ENCODE measurements around the gene FXYD5.
"Not testable (repeated sequence)": the region's sequence is repeated elsewhere in the genome, so short reads cannot be mapped to it uniquely, and the experiment has no call there.

FXYD5 gene

DNA sequence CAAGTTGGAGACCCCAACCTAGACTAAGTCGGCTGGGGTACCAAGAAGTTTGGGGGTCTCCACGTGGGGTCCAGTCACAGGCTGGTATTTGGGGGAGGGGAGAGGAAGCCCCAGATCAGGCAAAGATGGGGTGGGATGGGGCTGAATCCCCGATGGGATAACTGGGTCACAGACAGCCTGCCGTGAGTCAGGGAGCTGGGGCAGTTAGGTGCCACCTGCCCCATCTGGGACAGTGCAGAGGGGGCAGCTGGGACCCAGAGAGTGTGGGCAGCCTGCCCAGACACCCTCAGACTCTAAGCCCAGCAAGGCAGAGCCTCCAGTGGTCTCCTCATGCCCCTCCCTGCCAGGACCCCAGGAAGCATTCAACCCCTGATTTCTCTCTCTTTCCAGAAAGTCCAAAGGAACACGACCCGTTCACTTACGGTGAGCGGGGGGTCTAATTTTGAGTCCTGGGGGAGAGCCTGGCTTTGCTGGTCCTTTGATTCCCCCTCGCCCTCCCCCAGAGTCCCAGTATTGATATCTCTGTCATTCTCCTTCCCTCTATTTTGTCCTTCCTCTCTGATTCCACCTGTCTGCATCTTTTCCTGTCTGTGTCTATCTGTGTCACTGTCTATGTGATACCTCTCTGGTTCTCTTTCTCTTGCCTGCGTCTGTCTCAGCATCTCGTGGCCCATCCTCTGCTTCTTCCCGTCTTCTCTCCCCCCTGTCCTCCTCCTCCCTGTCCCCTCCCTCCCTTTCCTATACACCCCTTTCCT, 14.2 kb upstream of the FXYD5 start:
- DNase-seq = no peak

DNA sequence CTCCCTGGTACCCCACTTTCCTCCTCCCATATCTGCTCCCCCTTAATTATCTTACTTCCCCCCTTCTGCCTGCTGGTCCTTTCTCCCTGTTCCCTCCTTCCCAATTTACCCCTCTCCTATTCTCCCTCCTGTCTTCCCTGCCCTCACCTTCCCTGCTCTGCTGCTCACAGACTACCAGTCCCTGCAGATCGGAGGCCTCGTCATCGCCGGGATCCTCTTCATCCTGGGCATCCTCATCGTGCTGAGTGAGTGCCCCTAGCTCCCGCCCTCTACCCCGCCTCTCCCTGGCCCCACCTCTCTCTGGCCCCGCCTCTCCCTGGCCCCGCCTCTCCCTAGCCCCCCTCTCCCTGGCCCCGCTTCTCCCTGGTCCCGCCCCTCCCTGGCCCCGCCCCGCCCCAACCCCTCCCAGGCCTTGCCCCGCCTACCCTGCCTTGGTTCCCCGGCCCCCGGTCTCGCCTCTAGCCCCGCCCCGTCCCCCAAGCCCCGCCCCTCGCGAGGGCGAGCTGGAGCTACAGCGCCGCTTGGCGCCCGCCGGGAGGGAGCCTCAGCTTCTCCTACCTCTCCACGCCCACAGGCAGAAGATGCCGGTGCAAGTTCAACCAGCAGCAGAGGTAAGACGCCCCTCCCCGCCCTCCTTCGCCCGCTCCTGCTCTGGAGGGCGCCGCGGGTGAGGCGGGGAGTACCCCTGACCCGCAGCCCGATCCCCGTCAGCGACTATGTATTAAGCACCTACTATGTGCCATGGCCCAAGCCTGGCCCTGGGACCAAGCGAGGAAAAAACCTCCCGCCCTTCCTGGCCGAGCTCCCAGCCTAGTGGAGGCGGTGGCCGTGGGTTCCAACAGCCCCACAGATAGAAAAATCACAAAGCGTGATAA, 13.3 kb upstream of the FXYD5 start:
- peak; percentile 92 for DNase-seq

DNA sequence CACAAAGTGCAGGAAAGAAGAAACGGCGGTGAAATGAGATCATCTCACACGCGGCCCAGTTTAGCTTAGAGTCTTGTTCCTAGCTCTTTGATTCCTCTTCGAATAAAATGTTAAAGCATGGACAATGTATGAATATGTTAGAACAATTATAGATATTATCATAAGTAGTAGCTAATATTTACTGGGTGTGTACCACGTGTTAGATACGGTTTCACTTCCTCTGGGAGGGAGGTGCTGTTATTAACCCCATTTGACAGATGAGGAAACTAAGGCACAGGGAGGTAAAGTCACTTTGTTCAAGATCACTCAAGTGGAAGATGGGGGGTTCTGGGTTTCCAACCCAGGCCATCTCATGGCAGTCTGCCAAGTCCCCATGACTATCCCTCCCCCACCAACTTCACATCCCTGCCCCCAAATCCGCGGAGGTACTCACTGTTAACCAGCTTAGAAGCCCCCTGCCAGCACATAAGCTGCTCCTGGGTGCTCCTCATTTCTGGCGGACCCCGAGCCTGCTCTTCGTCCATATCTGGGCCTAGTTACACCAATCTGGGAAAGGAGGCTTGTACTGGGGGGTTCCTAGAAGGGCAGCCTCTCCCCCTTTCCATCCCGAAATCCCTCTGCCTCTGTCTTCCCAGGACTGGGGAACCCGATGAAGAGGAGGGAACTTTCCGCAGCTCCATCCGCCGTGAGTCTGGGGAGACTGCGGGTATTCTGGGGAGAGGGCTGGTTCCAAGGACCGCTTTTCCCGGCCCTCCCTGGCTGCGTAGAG, 12.5 kb upstream of the FXYD5 start:
- no peak for DNase-seq

- DNase-seq = peak; percentile 35
Observed at GRCh38 chr19:35142606-35143230, 11.8 kb upstream of the FXYD5 start.

DNA sequence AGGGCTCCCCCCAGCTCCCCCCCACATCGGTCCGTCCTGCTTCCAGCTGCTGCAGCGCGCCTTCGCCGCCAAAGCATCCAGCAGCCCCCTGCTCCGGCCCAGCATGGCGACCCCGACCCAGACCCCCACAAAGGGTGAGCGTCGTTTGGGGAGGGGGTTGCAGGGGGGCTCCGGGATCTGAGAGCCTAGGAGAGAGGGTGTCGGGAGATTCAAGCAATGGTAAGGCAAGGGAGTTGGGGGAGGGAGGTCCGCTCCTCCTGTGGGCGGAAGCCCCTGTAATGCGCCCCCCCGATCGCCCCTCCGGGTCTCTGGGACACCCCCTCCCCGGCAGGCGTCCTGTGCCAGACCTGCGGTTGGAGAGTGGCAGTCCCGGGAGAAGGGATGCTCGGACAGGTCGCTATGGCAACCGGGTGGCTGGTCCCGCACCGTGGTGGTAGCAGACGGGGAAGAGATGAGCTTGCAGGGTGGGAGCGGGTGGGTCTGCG, 11.3 kb upstream of the FXYD5 start, which contains the start of gene FXYD7:
FXYD7 (plus strand) TSS at position 25 of the 485 bp plus-strand sequence; CDS start at position 104, 79 bp downstream.
- DNase-seq = no peak

- DNase-seq = no peak
Observed at GRCh38 chr19:35143818-35144217, 10.7 kb upstream of the FXYD5 start.

GRCh38 chr19:35144259-35144599, 10.3 kb upstream of the FXYD5 start:
- DNase-seq = no peak

- DNase-seq = no peak
Observed at GRCh38 chr19:35144600-35145436, 9.7 kb upstream of the FXYD5 start.

DNA sequence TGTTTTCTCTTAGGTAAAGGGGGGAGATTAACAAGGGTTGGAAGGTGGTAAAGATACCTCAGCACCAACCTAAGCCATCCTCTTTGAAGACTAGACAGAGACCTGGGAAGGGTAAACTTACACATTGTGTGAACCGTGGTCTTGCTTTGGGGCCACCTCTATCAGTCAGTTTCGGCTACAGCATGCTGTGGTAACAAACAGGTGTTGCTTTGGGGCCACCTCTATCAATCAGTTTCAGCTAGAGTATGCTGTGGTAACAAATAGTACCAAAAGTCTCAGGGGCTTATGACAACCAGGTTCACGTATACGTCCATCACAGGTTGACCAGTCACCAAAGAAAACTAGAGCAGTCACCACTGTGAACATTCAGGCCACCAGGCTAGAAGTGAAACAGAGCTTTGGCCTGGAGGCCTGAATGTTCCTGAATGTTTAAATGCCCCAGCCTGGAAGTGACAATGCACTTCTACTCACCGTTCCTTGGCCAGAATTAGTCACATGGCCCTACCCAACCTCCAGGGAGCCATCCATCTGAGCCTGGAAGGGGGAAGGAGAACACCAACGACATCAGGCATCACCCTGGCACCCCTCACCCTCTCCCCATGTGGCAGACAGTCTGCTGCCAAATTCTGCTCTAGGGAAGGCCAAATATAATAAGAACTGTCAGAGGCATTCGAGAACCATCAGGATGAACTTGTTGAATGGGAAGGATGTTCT, 7.6 kb upstream of the FXYD5 start:
- DNase-seq = peak; percentile 44

GRCh38 chr19:35149463-35149862, 5.1 kb upstream of the FXYD5 start:
- no peak for DNase-seq

DNA sequence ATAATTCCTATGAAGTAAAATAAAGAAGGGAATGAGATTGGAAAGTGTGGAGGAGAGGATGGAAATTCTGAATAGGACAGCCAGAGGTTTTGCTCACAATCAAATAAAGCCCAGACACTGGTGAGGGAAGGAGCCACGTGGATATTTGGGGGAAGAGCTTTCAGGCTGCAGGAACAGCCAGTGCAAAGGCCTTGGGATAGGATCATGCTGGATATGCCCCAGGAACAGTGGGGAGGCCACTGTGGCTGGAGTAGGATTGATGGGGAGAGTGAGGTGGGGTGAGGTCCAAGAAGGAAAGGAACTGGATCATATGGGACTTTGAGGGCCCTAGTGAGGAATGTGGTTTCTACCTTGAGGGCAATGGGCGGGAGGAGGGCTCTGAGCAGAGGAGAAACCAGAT, 4.1 kb upstream of the FXYD5 start:
- DNase-seq = no peak

GRCh38 chr19:35151273-35152065, 3.1 kb upstream of the FXYD5 start:
- no peak for DNase-seq

DNA sequence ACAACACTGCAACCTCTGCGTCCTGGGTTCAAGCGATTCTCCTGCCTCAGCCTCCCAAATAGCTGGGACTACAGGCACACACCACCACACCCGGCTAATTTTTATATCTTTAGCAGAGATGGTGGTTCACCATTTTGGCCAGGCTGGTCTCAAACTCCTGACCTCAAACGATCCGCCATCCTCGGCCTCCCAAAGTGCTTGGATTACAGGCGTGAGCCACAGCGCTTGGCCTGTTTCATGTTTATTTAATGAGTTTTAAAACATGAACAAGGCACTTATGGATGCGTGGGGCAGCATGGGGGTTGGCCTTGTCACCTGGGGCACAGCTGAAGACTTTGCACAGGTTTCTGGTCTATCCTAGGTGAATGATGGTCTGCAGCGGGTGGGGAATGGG, 1.4 kb upstream of the FXYD5 start:
- not testable (repeated sequence) for DNase-seq

- DNase-seq = peak; percentile 56
Observed at GRCh38 chr19:35153701-35154524, 622 bp upstream of the FXYD5 start.

DNA sequence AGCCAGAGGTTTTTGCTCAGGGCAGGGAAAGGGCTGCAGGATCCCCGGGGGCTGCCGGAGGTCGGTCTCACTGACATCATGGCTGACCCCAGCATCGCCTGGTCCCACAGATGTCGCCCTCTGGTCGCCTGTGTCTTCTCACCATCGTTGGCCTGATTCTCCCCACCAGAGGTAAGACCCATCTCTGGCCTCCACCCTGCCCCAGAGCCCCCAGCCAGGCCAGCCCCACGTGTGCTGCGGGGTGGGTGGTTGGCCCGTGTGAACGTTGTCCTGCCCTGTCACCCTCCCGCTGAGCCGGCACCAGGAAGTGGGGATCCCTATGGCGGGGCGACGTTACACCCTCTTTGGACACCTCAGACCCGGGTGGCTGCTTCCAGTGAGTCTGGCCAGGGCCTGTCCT, 906 bp downstream of the FXYD5 start:
- no peak for DNase-seq

- DNase-seq = no peak
Observed at GRCh38 chr19:35155981-35156672, 1.6 kb downstream of the FXYD5 start.

DNA sequence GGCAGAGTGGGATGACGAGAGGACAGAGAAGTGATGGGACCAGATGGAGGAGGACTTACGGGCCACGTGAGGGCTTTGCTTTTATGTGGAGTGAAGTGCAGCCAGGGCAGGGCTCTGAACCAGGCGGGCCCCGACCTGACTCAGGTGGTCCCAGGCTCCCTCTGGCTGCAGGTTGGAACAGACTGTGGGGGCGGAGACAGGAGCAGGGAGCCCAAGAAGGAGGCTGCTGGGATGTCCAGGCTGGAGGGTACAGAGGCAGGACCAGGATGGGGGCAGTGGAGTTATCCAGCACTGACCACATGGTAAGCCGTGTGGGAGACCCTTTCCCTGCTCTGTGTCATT, 2.1 kb downstream of the FXYD5 start:
- no peak for DNase-seq

GRCh38 chr19:35157431-35157830, 2.9 kb downstream of the FXYD5 start:
- no peak for DNase-seq

DNA sequence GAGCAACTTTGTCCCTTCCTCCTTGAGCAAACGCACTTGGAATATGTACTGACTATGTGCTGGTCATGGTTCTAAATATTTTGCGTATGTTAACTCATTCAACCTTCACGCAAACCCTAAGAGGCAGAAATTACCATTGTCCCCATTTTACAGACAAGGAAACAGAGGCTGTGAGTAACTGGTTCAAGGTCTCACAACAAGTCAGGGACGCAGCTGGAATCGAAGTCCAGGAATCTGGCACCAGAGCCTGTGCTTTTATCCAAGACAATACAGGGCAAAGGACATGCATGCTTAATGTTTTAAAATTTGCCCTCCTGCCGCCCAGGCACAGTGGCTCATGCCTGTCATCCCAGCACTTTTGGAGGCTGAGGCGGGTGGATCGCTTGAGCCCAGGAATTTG, 5.1 kb downstream of the FXYD5 start:
- DNase-seq = no peak
